ENCODE results near the gene TRPC6. TPM values are rescaled to one million over a fixed set of nuclear protein-coding genes. Genes with fewer than 3 reads are reported as not detected.

The TRPC6 gene
- total RNA-seq: not detected

- ATAC-seq (replicated peaks in 1 of 2) (no peak), DNase-seq (no peak)
- H3K36me3 Mint-ChIP-seq (ENCODE audit: insufficient read depth in 2 of 2): no peaks in the 10 kb centered on the region
- H3K4me3 Mint-ChIP-seq: no peak within 1 kb of the TSS
- H3K27me3 Mint-ChIP-seq (ENCODE audit: low read depth): peaks cover 19% of the 10 kb centered on the region
- peaks cover 0 to 3% of the 10 kb centered on the region in 2 donors for H3K9me3 Mint-ChIP-seq
- no peaks in the 10 kb centered on the region for H3K4me1 Mint-ChIP-seq (ENCODE audit: low read depth)
- no peak within 1 kb of the TSS for H3K27ac Mint-ChIP-seq
Observed at GRCh38 chr11:101583251-101584128, at the start of gene TRPC6. Gene TRPC6, minus strand, starts transcription at chr11:101584007. Its CDS starts 504 bp downstream, at chr11:101583503.

- H3K4me1 Mint-ChIP-seq (ENCODE audit: low read depth): no peaks in the 10 kb centered on the region
- no peak overlapping the region for H3K4me3 Mint-ChIP-seq
Observed at GRCh38 chr11:101620026-101620425, 36.2 kb upstream of the TRPC6 start.

GRCh38 chr11:101618709-101619108, 34.9 kb upstream of the TRPC6 start:
- H3K27me3 Mint-ChIP-seq (ENCODE audit: low read depth): no peaks in the 10 kb centered on the region

More at GRCh38 chr11:101620026-101620425, 36.2 kb upstream of the TRPC6 start:
- H3K9me3 Mint-ChIP-seq: no peaks in the 10 kb centered on the region
- no peaks in the 10 kb centered on the region for H3K27me3 Mint-ChIP-seq (ENCODE audit: low read depth)
- no peak for DNase-seq
- H3K27ac Mint-ChIP-seq: no peak overlapping the region
- H3K36me3 Mint-ChIP-seq (ENCODE audit: insufficient read depth in 2 of 2): no peaks in the 10 kb centered on the region
- no peak for ATAC-seq (replicated peaks in 1 of 2)

GRCh38 chr11:101617735-101618332, 34.0 kb upstream of the TRPC6 start:
- Mint-ChIP-seq H3K4me3 (no peak overlapping the region), H3K4me1 (ENCODE audit: low read depth) (no peaks in the 10 kb centered on the region), H3K36me3 (ENCODE audit: insufficient read depth in 2 of 2) (no peaks in the 10 kb centered on the region), H3K9me3 (no peaks in the 10 kb centered on the region), H3K27me3 (ENCODE audit: low read depth) (no peaks in the 10 kb centered on the region), H3K27ac (no peak overlapping the region)
- ATAC-seq (replicated peaks in 1 of 2): no peak
- no peak for DNase-seq

More at GRCh38 chr11:101618709-101619108, 34.9 kb upstream of the TRPC6 start:
- no peak overlapping the region for H3K27ac Mint-ChIP-seq
- no peaks in the 10 kb centered on the region for H3K4me1 Mint-ChIP-seq (ENCODE audit: low read depth)
- H3K9me3 Mint-ChIP-seq: no peaks in the 10 kb centered on the region
- H3K36me3 Mint-ChIP-seq (ENCODE audit: insufficient read depth in 2 of 2): no peaks in the 10 kb centered on the region
- DNase-seq (no peak), ATAC-seq (replicated peaks in 1 of 2) (no peak)
- H3K4me3 Mint-ChIP-seq: no peak overlapping the region

- H3K4me3 Mint-ChIP-seq: no peak overlapping the region
- H3K4me1 Mint-ChIP-seq (ENCODE audit: low read depth): no peaks in the 10 kb centered on the region
- no peaks in the 10 kb centered on the region for H3K27me3 Mint-ChIP-seq (ENCODE audit: low read depth)
- H3K36me3 Mint-ChIP-seq (ENCODE audit: insufficient read depth in 2 of 2): no peaks in the 10 kb centered on the region
- no peaks in the 10 kb centered on the region for H3K9me3 Mint-ChIP-seq
- no peak overlapping the region for H3K27ac Mint-ChIP-seq
- ATAC-seq (replicated peaks in 1 of 2): no peak
- no peak for DNase-seq
Observed at GRCh38 chr11:101612481-101612880, 28.7 kb upstream of the TRPC6 start.

GRCh38 chr11:101600924-101601323, 17.1 kb upstream of the TRPC6 start:
- no peak for ATAC-seq (replicated peaks in 1 of 2)
- Mint-ChIP-seq H3K4me3 (no peak overlapping the region), H3K9me3 (peaks cover 2 to 4% of the 10 kb centered on the region in 2 donors), H3K36me3 (ENCODE audit: insufficient read depth in 2 of 2) (no peaks in the 10 kb centered on the region), H3K27me3 (ENCODE audit: low read depth) (no peaks in the 10 kb centered on the region), H3K27ac (no peak overlapping the region), H3K4me1 (ENCODE audit: low read depth) (no peaks in the 10 kb centered on the region)
- no peak for DNase-seq

GRCh38 chr11:101586965-101587364, 3.2 kb upstream of the TRPC6 start:
- H3K4me3 Mint-ChIP-seq: no peak overlapping the region
- peaks cover 19% of the 10 kb centered on the region for H3K27me3 Mint-ChIP-seq (ENCODE audit: low read depth)
- H3K36me3 Mint-ChIP-seq (ENCODE audit: insufficient read depth in 2 of 2): no peaks in the 10 kb centered on the region
- ATAC-seq (replicated peaks in 1 of 2) (no peak), DNase-seq (no peak)
- H3K27ac Mint-ChIP-seq: no peak overlapping the region
- H3K4me1 Mint-ChIP-seq (ENCODE audit: low read depth): no peaks in the 10 kb centered on the region
- H3K9me3 Mint-ChIP-seq: peaks cover 1 to 2% of the 10 kb centered on the region in 2 donors

GRCh38 chr11:101584655-101585054, 848 bp upstream of the TRPC6 start:
- Mint-ChIP-seq H3K4me3 (no peak overlapping the region), H3K27me3 (ENCODE audit: low read depth) (peaks cover 19% of the 10 kb centered on the region), H3K27ac (no peak overlapping the region), H3K36me3 (ENCODE audit: insufficient read depth in 2 of 2) (no peaks in the 10 kb centered on the region), H3K9me3 (peaks cover 0 to 2% of the 10 kb centered on the region in 2 donors), H3K4me1 (ENCODE audit: low read depth) (no peaks in the 10 kb centered on the region)
- ATAC-seq (replicated peaks in 1 of 2): no peak
- no peak for DNase-seq

GRCh38 chr11:101584129-101584515, 315 bp upstream of the TRPC6 start:
- Mint-ChIP-seq H3K36me3 (ENCODE audit: insufficient read depth in 2 of 2) (no peaks in the 10 kb centered on the region), H3K4me3 (no peak overlapping the region), H3K9me3 (peaks cover 0 to 3% of the 10 kb centered on the region in 2 donors), H3K4me1 (ENCODE audit: low read depth) (no peaks in the 10 kb centered on the region), H3K27ac (no peak overlapping the region), H3K27me3 (ENCODE audit: low read depth) (peaks cover 19% of the 10 kb centered on the region)
- no peak for ATAC-seq (replicated peaks in 1 of 2)
- no peak for DNase-seq

GRCh38 chr11:101582989-101583250, 887 bp downstream of the TRPC6 start:
- no peak for ATAC-seq (replicated peaks in 1 of 2)
- Mint-ChIP-seq H3K36me3 (ENCODE audit: insufficient read depth in 2 of 2) (no peaks in the 10 kb centered on the region), H3K27ac (no peak overlapping the region), H3K9me3 (peaks cover 0 to 3% of the 10 kb centered on the region in 2 donors), H3K27me3 (ENCODE audit: low read depth) (peaks cover 19% of the 10 kb centered on the region), H3K4me1 (ENCODE audit: low read depth) (no peaks in the 10 kb centered on the region), H3K4me3 (no peak overlapping the region)
- DNase-seq: no peak

- Mint-ChIP-seq H3K4me1 (ENCODE audit: low read depth) (no peaks in the 10 kb centered on the region), H3K4me3 (no peak overlapping the region), H3K9me3 (peaks cover 0 to 3% of the 10 kb centered on the region in 2 donors), H3K27ac (no peak overlapping the region), H3K36me3 (ENCODE audit: insufficient read depth in 2 of 2) (no peaks in the 10 kb centered on the region), H3K27me3 (ENCODE audit: low read depth) (peaks cover 19% of the 10 kb centered on the region)
- no peak for DNase-seq
- no peak for ATAC-seq (replicated peaks in 1 of 2)
Observed at GRCh38 chr11:101582236-101582988, 1.4 kb downstream of the TRPC6 start.

GRCh38 chr11:101577461-101577860, 6.3 kb downstream of the TRPC6 start:
- H3K4me3 Mint-ChIP-seq: no peak overlapping the region

GRCh38 chr11:101576456-101576855, 7.4 kb downstream of the TRPC6 start:
- no peak overlapping the region for H3K27ac Mint-ChIP-seq
- H3K36me3 Mint-ChIP-seq (ENCODE audit: insufficient read depth in 2 of 2): no peaks in the 10 kb centered on the region
- peaks cover 1 to 9% of the 10 kb centered on the region in 2 donors for H3K9me3 Mint-ChIP-seq
- ATAC-seq (replicated peaks in 1 of 2) (no peak), DNase-seq (no peak)
- no peak overlapping the region for H3K4me3 Mint-ChIP-seq
- no peaks in the 10 kb centered on the region for H3K4me1 Mint-ChIP-seq (ENCODE audit: low read depth)
- H3K27me3 Mint-ChIP-seq (ENCODE audit: low read depth): no peaks in the 10 kb centered on the region

More at GRCh38 chr11:101577461-101577860, 6.3 kb downstream of the TRPC6 start:
- no peak for ATAC-seq (replicated peaks in 1 of 2)
- H3K27ac Mint-ChIP-seq: no peak overlapping the region
- DNase-seq: no peak
- peaks cover 3% of the 10 kb centered on the region for H3K27me3 Mint-ChIP-seq (ENCODE audit: low read depth)
- H3K36me3 Mint-ChIP-seq (ENCODE audit: insufficient read depth in 2 of 2): no peaks in the 10 kb centered on the region
- no peaks in the 10 kb centered on the region for H3K4me1 Mint-ChIP-seq (ENCODE audit: low read depth)
- peaks cover 1 to 5% of the 10 kb centered on the region in 2 donors for H3K9me3 Mint-ChIP-seq
